ENCODE data around the gene ZDHHC7.

Gene ZDHHC7

DNA sequence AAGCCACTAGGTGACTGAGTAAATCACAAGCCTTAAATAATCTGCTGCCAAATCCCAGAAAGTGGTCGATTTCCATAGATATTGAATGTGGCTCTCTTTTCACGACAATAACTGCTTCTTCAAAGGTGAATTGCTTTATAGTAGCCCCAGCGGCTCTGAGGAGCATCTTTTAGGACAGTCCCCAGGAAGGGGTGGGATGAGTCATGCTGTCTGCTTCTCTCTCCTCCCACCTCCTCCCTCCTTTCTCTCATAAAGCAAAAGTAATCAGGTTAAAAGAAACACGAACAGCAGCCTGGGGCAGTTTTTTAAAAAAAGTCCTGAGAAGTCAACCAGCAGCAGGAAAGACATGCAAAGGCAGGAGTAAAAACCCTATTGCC lies 18.1 kb upstream of the ZDHHC7 start:
- Histone ChIP-seq H3K36me3 (ENCODE audit: control insufficient read depth, insufficient read depth, low read length) (no peaks in the 10 kb centered on the region), H3K4me1 (ENCODE audit: control insufficient read depth, insufficient read depth, low read length) (peaks cover 17% of the 10 kb centered on the region), H3K9ac (ENCODE audit: low read depth, low read length) (no peak overlapping the region), H3K27ac (ENCODE audit: low read depth, low read length) (no peak overlapping the region), H3K9me3 (ENCODE audit: control insufficient read depth, insufficient read depth, low read length) (no peaks in the 10 kb centered on the region), H3K27me3 (ENCODE audit: control insufficient read depth, insufficient read depth, low read length) (peaks cover 14% of the 10 kb centered on the region), H3K4me3 (ENCODE audit: low read depth, low read length) (no peak overlapping the region)

GRCh38 chr16:85028685-85029407 lies 17.5 kb upstream of the ZDHHC7 start:
- H3K9me3 ChIP-seq (ENCODE audit: control insufficient read depth, insufficient read depth, low read length): no peaks in the 10 kb centered on the region
- peak overlapping the region; percentile 77; the same call in 1 of the 2 replicates for H3K4me3 ChIP-seq (ENCODE audit: low read depth, low read length)
- H3K9ac ChIP-seq (ENCODE audit: low read depth, low read length): no peak overlapping the region
- no peak overlapping the region for H3K27ac ChIP-seq (ENCODE audit: low read depth, low read length)
- H3K4me1 ChIP-seq (ENCODE audit: control insufficient read depth, insufficient read depth, low read length): peaks cover 17% of the 10 kb centered on the region
- peaks cover 14% of the 10 kb centered on the region for H3K27me3 ChIP-seq (ENCODE audit: control insufficient read depth, insufficient read depth, low read length)
- H3K36me3 ChIP-seq (ENCODE audit: control insufficient read depth, insufficient read depth, low read length): no peaks in the 10 kb centered on the region

DNA sequence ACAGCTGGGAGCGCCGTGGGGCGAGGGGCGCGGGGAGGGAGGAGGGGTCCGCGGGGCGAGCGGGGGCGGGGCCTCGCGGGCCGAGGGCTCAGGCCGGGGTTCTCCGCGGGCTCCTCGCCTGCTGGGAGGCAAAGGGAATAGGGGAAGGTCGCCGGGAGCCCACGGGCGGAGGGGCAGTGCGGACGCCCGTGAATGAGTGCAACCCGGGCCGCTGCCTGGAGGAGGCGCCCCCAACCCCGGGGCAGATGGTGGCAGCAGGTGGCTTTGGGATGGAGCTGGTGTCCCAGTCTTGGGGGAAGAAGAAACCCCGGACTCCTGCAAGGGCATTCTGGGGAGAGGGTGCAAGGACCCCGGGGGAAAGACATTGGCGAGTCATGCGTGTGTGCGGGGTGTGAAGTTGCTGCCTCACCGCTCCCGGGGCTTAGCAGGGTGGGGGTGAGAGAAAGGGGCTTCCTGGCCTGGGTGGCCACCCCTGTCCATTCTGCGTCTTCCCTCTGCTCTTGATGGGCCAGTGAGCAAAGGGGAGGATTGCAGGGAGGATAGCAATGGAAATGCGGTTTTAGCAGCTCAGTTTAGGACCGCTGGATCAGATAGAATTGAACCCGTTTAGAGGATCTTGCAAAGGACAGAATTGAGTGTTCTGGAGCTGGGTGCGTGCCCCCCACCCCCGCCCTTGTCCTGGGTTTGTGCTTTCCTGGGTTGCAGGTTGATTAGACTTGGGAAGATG lies 16.8 kb upstream of the ZDHHC7 start:
- Histone ChIP-seq H3K4me3 (ENCODE audit: low read depth, low read length) (peak overlapping the region; percentile 77), H3K9ac (ENCODE audit: low read depth, low read length) (no peak overlapping the region)

DNA sequence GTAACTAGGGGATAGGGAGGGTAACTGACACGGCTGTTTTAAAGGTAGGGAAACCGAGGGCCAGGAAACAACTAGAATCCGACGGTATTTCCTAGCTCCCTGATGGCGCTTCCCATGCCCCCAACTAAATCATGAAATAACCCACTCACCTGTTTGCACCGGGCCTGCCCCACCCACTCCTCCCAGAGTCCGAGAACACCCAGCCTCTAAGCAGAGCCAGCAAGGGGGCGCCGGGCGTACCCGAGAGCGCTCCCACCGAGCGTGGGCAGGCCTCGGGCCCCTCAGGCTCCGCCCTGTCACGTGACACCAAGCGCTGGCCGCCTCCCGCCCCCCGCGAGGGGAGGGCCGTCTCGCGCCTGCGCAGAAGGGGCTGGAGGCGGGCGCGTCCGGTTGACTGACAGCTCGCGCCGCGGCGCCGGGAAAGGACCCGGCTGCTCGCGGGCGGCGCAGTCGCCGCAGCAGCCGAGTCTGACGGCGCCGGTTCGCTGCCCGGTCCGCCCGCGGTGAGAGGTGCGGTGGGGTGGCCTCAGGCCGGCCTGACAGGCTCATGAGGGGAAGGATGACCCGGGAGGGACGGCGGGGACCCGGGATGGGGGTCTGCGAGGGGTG lies 16.1 kb upstream of the ZDHHC7 start, which contains the start of gene KIAA0513:
Gene KIAA0513, plus strand, starts transcription at position 447 of the 609 bp plus-strand sequence. CDS start 39,277 bp downstream, outside the sequence.
- 0 out of 2 replicates have a peak within 1 kb of the TSS, but pooled peaks have one; percentile 30 for H3K9ac ChIP-seq (ENCODE audit: low read depth, low read length)
- H3K4me3 ChIP-seq (ENCODE audit: low read depth, low read length): peak within 1 kb of the TSS; percentile 77
- H3K27ac ChIP-seq (ENCODE audit: low read depth, low read length): no peak within 1 kb of the TSS
- H3K9me3 ChIP-seq (ENCODE audit: control insufficient read depth, insufficient read depth, low read length): no peaks in the 10 kb centered on the region
- no peaks in the 10 kb centered on the region for H3K36me3 ChIP-seq (ENCODE audit: control insufficient read depth, insufficient read depth, low read length)
- H3K27me3 ChIP-seq (ENCODE audit: control insufficient read depth, insufficient read depth, low read length): peaks cover 14% of the 10 kb centered on the region
- H3K4me1 ChIP-seq (ENCODE audit: control insufficient read depth, insufficient read depth, low read length): peaks cover 13% of the 10 kb centered on the region

More for the DNA sequence above, 16.8 kb upstream of the ZDHHC7 start:
- peaks cover 14% of the 10 kb centered on the region for H3K27me3 ChIP-seq (ENCODE audit: control insufficient read depth, insufficient read depth, low read length)
- H3K27ac ChIP-seq (ENCODE audit: low read depth, low read length): no peak overlapping the region
- no peaks in the 10 kb centered on the region for H3K9me3 ChIP-seq (ENCODE audit: control insufficient read depth, insufficient read depth, low read length)
- H3K4me1 ChIP-seq (ENCODE audit: control insufficient read depth, insufficient read depth, low read length): peaks cover 15% of the 10 kb centered on the region
- no peaks in the 10 kb centered on the region for H3K36me3 ChIP-seq (ENCODE audit: control insufficient read depth, insufficient read depth, low read length)

GRCh38 chr16:85026703-85027102 lies 15.4 kb upstream of the ZDHHC7 start:
- H3K9me3 ChIP-seq (ENCODE audit: control insufficient read depth, insufficient read depth, low read length): no peaks in the 10 kb centered on the region
- no peak overlapping the region for H3K27ac ChIP-seq (ENCODE audit: low read depth, low read length)
- no peak overlapping the region for H3K9ac ChIP-seq (ENCODE audit: low read depth, low read length)
- no peaks in the 10 kb centered on the region for H3K36me3 ChIP-seq (ENCODE audit: control insufficient read depth, insufficient read depth, low read length)
- peaks cover 13% of the 10 kb centered on the region for H3K4me1 ChIP-seq (ENCODE audit: control insufficient read depth, insufficient read depth, low read length)
- H3K27me3 ChIP-seq (ENCODE audit: control insufficient read depth, insufficient read depth, low read length): peaks cover 14% of the 10 kb centered on the region
- H3K4me3 ChIP-seq (ENCODE audit: low read depth, low read length): peak overlapping the region; percentile 77

GRCh38 chr16:85025781-85026653 lies 14.7 kb upstream of the ZDHHC7 start:
- no peak overlapping the region for H3K27ac ChIP-seq (ENCODE audit: low read depth, low read length)
- peaks cover 13% of the 10 kb centered on the region for H3K4me1 ChIP-seq (ENCODE audit: control insufficient read depth, insufficient read depth, low read length)
- H3K27me3 ChIP-seq (ENCODE audit: control insufficient read depth, insufficient read depth, low read length): peaks cover 14% of the 10 kb centered on the region
- no peaks in the 10 kb centered on the region for H3K36me3 ChIP-seq (ENCODE audit: control insufficient read depth, insufficient read depth, low read length)
- H3K4me3 ChIP-seq (ENCODE audit: low read depth, low read length): no peak overlapping the region
- no peaks in the 10 kb centered on the region for H3K9me3 ChIP-seq (ENCODE audit: control insufficient read depth, insufficient read depth, low read length)
- no peak overlapping the region for H3K9ac ChIP-seq (ENCODE audit: low read depth, low read length)

GRCh38 chr16:85019659-85020245 lies 8.4 kb upstream of the ZDHHC7 start:
- Histone ChIP-seq H3K9me3 (ENCODE audit: control insufficient read depth, insufficient read depth, low read length) (no peaks in the 10 kb centered on the region), H3K4me3 (ENCODE audit: low read depth, low read length) (no peak overlapping the region), H3K9ac (ENCODE audit: low read depth, low read length) (no peak overlapping the region), H3K4me1 (ENCODE audit: control insufficient read depth, insufficient read depth, low read length) (no peaks in the 10 kb centered on the region), H3K36me3 (ENCODE audit: control insufficient read depth, insufficient read depth, low read length) (no peaks in the 10 kb centered on the region), H3K27me3 (ENCODE audit: control insufficient read depth, insufficient read depth, low read length) (peaks cover 4% of the 10 kb centered on the region; the same call in 1 of the 2 replicates), H3K27ac (ENCODE audit: low read depth, low read length) (no peak overlapping the region)

DNA sequence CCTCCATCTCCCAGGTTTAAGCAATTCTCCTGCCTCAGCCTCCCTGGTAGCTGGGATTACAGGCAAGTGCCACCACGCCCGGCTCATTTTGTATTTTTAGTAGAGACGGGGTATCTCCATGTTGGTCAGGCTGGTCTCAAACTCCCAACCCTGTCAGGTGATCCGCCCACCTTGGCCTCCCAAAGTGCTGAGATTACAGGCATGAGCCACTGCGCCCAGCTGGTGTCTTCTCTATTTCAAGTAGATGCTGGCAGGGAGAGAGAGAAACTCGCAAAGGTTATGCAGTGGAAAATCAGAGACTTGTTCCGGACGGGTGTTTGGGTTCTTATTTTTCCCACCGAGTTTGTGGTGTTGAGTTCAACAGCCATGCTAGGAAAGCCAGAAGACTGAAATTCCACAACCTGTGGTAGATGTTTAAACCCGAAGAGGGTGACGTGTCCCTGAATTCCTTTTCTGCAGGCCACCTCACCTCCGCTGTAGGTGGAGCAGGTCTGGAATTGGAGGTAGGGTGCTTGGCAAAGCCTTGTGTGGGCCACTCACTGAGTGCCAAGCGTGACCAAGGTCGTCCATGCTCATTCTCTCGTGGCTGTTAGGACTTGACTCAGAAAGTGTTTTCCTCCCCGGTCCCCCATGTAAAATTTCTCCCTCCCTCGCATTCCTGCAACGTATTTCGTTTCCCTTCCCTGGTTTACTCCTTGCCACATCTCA lies 7.3 kb upstream of the ZDHHC7 start:
- H3K27ac ChIP-seq (ENCODE audit: low read depth, low read length): no peak overlapping the region
- no peak overlapping the region for H3K9ac ChIP-seq (ENCODE audit: low read depth, low read length)
- H3K27me3 ChIP-seq (ENCODE audit: control insufficient read depth, insufficient read depth, low read length): peaks cover 4% of the 10 kb centered on the region; the same call in 1 of the 2 replicates
- H3K4me1 ChIP-seq (ENCODE audit: control insufficient read depth, insufficient read depth, low read length): no peaks in the 10 kb centered on the region
- no peaks in the 10 kb centered on the region for H3K36me3 ChIP-seq (ENCODE audit: control insufficient read depth, insufficient read depth, low read length)
- H3K9me3 ChIP-seq (ENCODE audit: control insufficient read depth, insufficient read depth, low read length): no peaks in the 10 kb centered on the region
- H3K4me3 ChIP-seq (ENCODE audit: low read depth, low read length): no peak overlapping the region

DNA sequence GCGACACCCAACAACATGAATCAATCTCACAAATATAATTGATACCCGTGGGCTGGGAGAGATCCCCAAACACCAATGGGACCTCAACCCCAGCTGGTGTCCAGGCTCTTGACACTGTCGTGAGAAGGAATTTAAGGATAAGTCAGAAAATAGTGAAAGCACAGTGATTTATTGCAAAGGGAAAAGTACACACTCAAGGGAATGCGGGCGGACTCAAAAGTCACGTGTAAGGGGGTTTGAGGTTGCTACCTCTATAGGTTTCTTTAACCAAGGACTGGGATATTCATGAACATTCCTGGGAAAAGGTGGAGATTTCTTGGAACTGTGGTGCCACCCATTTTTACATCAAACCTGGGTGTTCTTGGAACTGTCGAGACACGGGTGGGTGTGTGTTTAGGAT lies 6.3 kb upstream of the ZDHHC7 start:
- no peaks in the 10 kb centered on the region for H3K9me3 ChIP-seq (ENCODE audit: control insufficient read depth, insufficient read depth, low read length)
- H3K4me1 ChIP-seq (ENCODE audit: control insufficient read depth, insufficient read depth, low read length): no peaks in the 10 kb centered on the region
- H3K4me3 ChIP-seq (ENCODE audit: low read depth, low read length): no peak overlapping the region
- H3K27ac ChIP-seq (ENCODE audit: low read depth, low read length): no peak overlapping the region
- H3K36me3 ChIP-seq (ENCODE audit: control insufficient read depth, insufficient read depth, low read length): no peaks in the 10 kb centered on the region
- no peak overlapping the region for H3K9ac ChIP-seq (ENCODE audit: low read depth, low read length)
- peaks cover 4% of the 10 kb centered on the region; the same call in 1 of the 2 replicates for H3K27me3 ChIP-seq (ENCODE audit: control insufficient read depth, insufficient read depth, low read length)

DNA sequence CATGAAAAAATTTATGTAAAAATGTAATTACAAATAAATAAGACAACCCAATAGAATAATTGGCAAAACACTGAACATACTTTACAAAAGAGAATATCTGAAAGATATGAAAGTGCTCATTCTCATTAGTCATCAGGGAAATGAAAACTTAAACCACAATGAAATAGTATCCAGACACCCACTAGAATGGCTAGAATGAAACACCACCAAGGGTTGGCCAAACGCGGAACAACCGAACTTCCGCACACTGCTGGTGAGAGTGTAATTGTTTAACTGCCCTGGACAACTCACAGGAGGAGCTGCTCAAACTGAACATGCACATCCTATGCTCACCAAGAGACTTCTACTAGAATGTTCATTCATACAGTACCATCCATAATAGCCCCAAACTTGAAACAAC lies 5.8 kb upstream of the ZDHHC7 start:
- Histone ChIP-seq H3K27me3 (ENCODE audit: control insufficient read depth, insufficient read depth, low read length) (peaks cover 4% of the 10 kb centered on the region; the same call in 1 of the 2 replicates), H3K27ac (ENCODE audit: low read depth, low read length) (no peak overlapping the region), H3K4me3 (ENCODE audit: low read depth, low read length) (no peak overlapping the region), H3K9me3 (ENCODE audit: control insufficient read depth, insufficient read depth, low read length) (no peaks in the 10 kb centered on the region), H3K4me1 (ENCODE audit: control insufficient read depth, insufficient read depth, low read length) (no peaks in the 10 kb centered on the region), H3K36me3 (ENCODE audit: control insufficient read depth, insufficient read depth, low read length) (no peaks in the 10 kb centered on the region), H3K9ac (ENCODE audit: low read depth, low read length) (no peak overlapping the region)

Data from HUES48 (cell line).